Measurements from ENCODE around the gene ELMO1. TPM values are rescaled to one million over a fixed set of nuclear protein-coding genes. Genes with fewer than 3 reads are reported as not detected.

ELMO1 gene
- total RNA-seq, 1 experiment from 2014 or later = not detected

DNA sequence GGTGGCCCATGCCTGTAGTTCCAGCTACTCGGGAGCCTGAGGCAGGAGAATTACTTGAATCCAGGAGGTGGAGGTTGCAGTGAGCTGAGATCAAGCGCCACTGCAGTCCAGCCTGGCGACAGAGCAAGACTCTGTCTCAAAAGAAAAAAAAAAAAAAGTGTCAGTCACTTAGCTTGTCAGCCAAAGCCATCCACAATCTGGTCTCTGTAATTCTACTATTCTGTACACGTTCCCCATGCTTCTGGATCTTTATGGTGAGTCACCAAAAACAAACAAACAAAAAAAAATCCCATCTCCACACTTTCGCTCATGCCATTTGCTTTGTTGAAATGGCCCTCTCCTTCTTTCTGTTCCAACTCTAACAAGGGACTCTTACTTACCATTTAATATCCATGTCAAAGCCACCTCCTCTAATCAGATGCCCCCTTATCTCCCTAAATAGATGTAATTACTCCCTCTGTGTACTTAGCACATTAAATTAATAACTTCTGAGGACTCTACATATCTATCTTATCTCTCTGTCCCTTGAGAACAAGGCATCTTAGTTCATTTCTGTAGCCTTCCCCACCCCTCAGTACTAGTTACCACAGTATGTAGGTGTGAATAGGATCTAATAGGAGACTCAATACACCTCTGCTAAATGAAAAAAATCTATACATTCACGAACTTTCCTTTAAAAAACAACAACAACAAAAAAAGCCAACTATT, 128.4 kb downstream of the ELMO1 start:
- Histone ChIP-seq H3K27ac (ENCODE audit: low read depth, low read length, poor library complexity, severe bottlenecking) (no peak overlapping the region), H3K9me3 (ENCODE audit: low read depth, low read length, poor library complexity, severe bottlenecking) (no peaks in the 10 kb centered on the region), H3K4me1 (ENCODE audit: insufficient read depth, low read length, poor library complexity, severe bottlenecking) (no peaks in the 10 kb centered on the region), H3K27me3 (replicated peaks; ENCODE audit: insufficient read depth, low read depth, low read length, poor library complexity) (no peaks in the 10 kb centered on the region), H3K4me3 (ENCODE audit: low read depth, low read length, poor library complexity, severe bottlenecking) (no peak overlapping the region), H3K36me3 (ENCODE audit: insufficient read depth, low read length, poor library complexity, severe bottlenecking) (no peaks in the 10 kb centered on the region)
- intact Hi-C loops (cut with micrococcal nuclease; ENCODE audit: unreplicated experiment) = no loop called here
- ChIA-PET CTCF (interaction anchor here (0.7 kb wide), 1 partner anchor 37 kb away, joined by 3 read pairs; no protein-coding TSS in a partner anchor), POLR2A (ENCODE audit: low non-redundant PET) (no interaction called here)
- BruUV-seq (replicated peaks) = no TSS peak
- no peak for DNase-seq (ENCODE audit: low spot score)
- no peak for TF ChIP-seq EZH2 (IDR thresholded peaks at IDR 0.05; ENCODE audit: borderline replicate concordance, low read depth, low read length, poor library complexity, severe bottlenecking)
- TF ChIP-seq, protein P1, sequence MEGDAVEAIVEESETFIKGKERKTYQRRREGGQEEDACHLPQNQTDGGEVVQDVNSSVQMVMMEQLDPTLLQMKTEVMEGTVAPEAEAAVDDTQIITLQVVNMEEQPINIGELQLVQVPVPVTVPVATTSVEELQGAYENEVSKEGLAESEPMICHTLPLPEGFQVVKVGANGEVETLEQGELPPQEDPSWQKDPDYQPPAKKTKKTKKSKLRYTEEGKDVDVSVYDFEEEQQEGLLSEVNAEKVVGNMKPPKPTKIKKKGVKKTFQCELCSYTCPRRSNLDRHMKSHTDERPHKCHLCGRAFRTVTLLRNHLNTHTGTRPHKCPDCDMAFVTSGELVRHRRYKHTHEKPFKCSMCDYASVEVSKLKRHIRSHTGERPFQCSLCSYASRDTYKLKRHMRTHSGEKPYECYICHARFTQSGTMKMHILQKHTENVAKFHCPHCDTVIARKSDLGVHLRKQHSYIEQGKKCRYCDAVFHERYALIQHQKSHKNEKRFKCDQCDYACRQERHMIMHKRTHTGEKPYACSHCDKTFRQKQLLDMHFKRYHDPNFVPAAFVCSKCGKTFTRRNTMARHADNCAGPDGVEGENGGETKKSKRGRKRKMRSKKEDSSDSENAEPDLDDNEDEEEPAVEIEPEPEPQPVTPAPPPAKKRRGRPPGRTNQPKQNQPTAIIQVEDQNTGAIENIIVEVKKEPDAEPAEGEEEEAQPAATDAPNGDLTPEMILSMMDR (conservative IDR thresholded peaks at IDR 0.05; ENCODE audit: low read depth, low read length) = no peak

DNA sequence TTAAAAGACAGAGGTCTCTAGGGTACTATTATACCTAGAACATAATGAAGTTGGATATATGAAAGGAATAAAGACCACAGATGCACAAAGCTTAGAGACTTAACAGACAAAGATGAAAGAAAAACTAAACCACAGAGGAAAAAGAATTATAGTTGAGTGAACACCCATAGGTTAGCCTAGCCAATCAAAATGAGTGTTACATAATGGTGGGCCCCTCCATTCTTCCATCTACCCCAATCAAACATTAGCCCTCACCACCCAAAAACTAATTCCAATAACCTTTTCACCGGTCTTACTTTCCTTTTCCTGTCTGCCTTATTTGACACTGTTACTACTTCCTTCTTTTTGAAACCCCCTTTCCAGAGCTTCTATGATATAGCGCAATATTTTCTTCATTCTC, 130.1 kb downstream of the ELMO1 start:
- H3K27me3 ChIP-seq (replicated peaks; ENCODE audit: insufficient read depth, low read depth, low read length, poor library complexity) = no peaks in the 10 kb centered on the region
- ChIA-PET POLR2A (ENCODE audit: low non-redundant PET) (no interaction called here), CTCF (no interaction called here)
- no peaks in the 10 kb centered on the region for H3K36me3 ChIP-seq (ENCODE audit: insufficient read depth, low read length, poor library complexity, severe bottlenecking)
- no TSS peak for BruUV-seq (replicated peaks)
- H3K9me3 ChIP-seq (ENCODE audit: low read depth, low read length, poor library complexity, severe bottlenecking) = no peaks in the 10 kb centered on the region
- H3K4me3 ChIP-seq (ENCODE audit: low read depth, low read length, poor library complexity, severe bottlenecking) = no peak overlapping the region
- no peak for DNase-seq (ENCODE audit: low spot score)
- H3K4me1 ChIP-seq (ENCODE audit: insufficient read depth, low read length, poor library complexity, severe bottlenecking) = no peaks in the 10 kb centered on the region
- TF ChIP-seq EZH2 (IDR thresholded peaks at IDR 0.05; ENCODE audit: borderline replicate concordance, low read depth, low read length, poor library complexity, severe bottlenecking) = no peak
- TF ChIP-seq, protein P1 (conservative IDR thresholded peaks at IDR 0.05; ENCODE audit: low read depth, low read length) = no peak
- intact Hi-C loops (cut with micrococcal nuclease; ENCODE audit: unreplicated experiment) = no loop called here
- H3K27ac ChIP-seq (ENCODE audit: low read depth, low read length, poor library complexity, severe bottlenecking) = no peak overlapping the region

DNA sequence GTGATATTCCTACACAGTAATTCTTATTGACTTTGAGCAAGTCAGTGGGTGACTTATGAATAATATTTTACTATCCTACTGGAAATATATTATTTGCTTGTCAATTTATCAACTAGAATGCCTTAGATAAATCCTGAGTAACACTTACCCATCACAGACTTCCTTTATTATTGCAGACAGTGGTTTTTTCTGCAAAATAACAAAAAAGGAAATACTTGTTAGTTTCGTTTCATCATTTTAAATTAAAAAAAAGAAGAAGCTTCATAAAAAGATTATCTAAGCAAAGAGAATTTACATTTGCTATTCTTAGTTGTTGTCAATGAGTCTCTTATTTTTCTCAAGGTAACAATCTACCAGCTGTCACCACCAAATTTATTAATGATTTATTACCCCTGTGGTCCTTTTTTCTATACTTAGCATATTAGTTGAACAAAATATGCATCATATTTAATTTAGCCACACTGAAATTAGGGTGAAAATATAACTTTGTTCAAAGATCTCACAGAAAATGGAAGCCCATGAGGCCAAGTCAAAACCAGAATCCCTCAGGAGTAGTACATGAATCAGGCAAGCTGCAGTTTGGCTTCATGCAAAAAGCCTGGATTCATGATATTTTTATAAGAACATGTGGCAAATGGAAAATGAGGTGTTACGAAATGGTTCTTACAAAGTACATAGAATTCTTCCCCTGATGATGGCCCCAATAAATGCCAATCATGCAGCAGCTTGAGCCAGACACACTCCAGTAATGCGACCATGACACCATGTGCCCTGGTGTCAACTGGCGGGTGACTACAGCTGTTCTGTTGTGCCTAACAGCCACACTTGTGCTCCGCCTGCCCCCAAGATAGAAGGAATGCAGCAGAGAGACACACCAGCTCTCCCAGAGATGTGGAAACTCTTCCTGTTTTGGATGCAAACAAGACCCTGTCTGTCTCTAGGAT, 132.6 kb downstream of the ELMO1 start:
- Histone ChIP-seq H3K27ac (ENCODE audit: low read depth, low read length, poor library complexity, severe bottlenecking) (no peak overlapping the region), H3K36me3 (ENCODE audit: insufficient read depth, low read length, poor library complexity, severe bottlenecking) (no peaks in the 10 kb centered on the region), H3K4me3 (ENCODE audit: low read depth, low read length, poor library complexity, severe bottlenecking) (no peak overlapping the region), H3K9me3 (ENCODE audit: low read depth, low read length, poor library complexity, severe bottlenecking) (no peaks in the 10 kb centered on the region), H3K27me3 (replicated peaks; ENCODE audit: insufficient read depth, low read depth, low read length, poor library complexity) (no peaks in the 10 kb centered on the region), H3K4me1 (ENCODE audit: insufficient read depth, low read length, poor library complexity, severe bottlenecking) (no peaks in the 10 kb centered on the region)
- TF ChIP-seq, protein P1 (conservative IDR thresholded peaks at IDR 0.05; ENCODE audit: low read depth, low read length) = no peak
- no peak for TF ChIP-seq EZH2 (IDR thresholded peaks at IDR 0.05; ENCODE audit: borderline replicate concordance, low read depth, low read length, poor library complexity, severe bottlenecking)
- CTCF ChIA-PET = no interaction called here
- no TSS peak for BruUV-seq (replicated peaks)
- POLR2A ChIA-PET (ENCODE audit: low non-redundant PET) = no interaction called here
- no peak for DNase-seq (ENCODE audit: low spot score)
- intact Hi-C loops (cut with micrococcal nuclease; ENCODE audit: unreplicated experiment) = no loop called here

Data from A673 (cell line).